Measurements from ENCODE around the gene RHOV.
A peak's percentile ranks its signal among the peaks of the same experiment; 100 is the strongest.

The RHOV gene

GRCh38 chr15:40904552-40905201, 30.6 kb upstream of the RHOV start:
- DNase-seq (ENCODE audit: low read depth), result no peak

GRCh38 chr15:40902605-40903561, 28.8 kb upstream of the RHOV start:
- DNase-seq (ENCODE audit: low read depth), result no peak

- DNase-seq (ENCODE audit: low read depth), result no peak
Observed at GRCh38 chr15:40901053-40901443, 27.0 kb upstream of the RHOV start.

GRCh38 chr15:40900256-40901052, 26.4 kb upstream of the RHOV start:
- no peak for DNase-seq (ENCODE audit: low read depth)

- no peak for DNase-seq (ENCODE audit: low read depth)
Observed at GRCh38 chr15:40899536-40900207, 25.6 kb upstream of the RHOV start.

GRCh38 chr15:40894681-40895448, 20.8 kb upstream of the RHOV start:
- peak; percentile 76 for DNase-seq (ENCODE audit: low read depth)

GRCh38 chr15:40893733-40894680, 20.0 kb upstream of the RHOV start, which contains the start of gene VPS18:
Gene VPS18, plus strand, starts transcription at chr15:40894450. Its CDS starts 319 bp downstream, at chr15:40894769.
- peak; percentile 96 for DNase-seq (ENCODE audit: low read depth)

GRCh38 chr15:40893019-40893670, 19.1 kb upstream of the RHOV start:
- no peak for DNase-seq (ENCODE audit: low read depth)

GRCh38 chr15:40892447-40893012, 18.5 kb upstream of the RHOV start:
- DNase-seq (ENCODE audit: low read depth), result no peak

GRCh38 chr15:40891810-40892446, 17.9 kb upstream of the RHOV start:
- peak; percentile 59 for DNase-seq (ENCODE audit: low read depth)

GRCh38 chr15:40891138-40891537, 17.1 kb upstream of the RHOV start:
- DNase-seq (ENCODE audit: low read depth), result no peak

GRCh38 chr15:40889112-40889511, 15.1 kb upstream of the RHOV start:
- DNase-seq (ENCODE audit: low read depth), result no peak

- DNase-seq (ENCODE audit: low read depth), result no peak
Observed at GRCh38 chr15:40886586-40886985, 12.6 kb upstream of the RHOV start.

- no peak for DNase-seq (ENCODE audit: low read depth)
Observed at GRCh38 chr15:40881351-40881750, 7.3 kb upstream of the RHOV start.

GRCh38 chr15:40879609-40880008, 5.6 kb upstream of the RHOV start:
- DNase-seq (ENCODE audit: low read depth), result no peak

GRCh38 chr15:40878785-40879184, 4.8 kb upstream of the RHOV start:
- DNase-seq (ENCODE audit: low read depth), result peak; percentile 44

GRCh38 chr15:40877694-40878093, 3.7 kb upstream of the RHOV start:
- peak; percentile 60 for DNase-seq (ENCODE audit: low read depth)

- DNase-seq (ENCODE audit: low read depth), result peak; percentile 81
Observed at GRCh38 chr15:40875991-40876730, 2.1 kb upstream of the RHOV start.

Data from EH (cell line).